NCI-H446 (cell line): ENCODE results near the gene CHML.
A peak's percentile ranks its signal among the peaks of the same experiment; 100 is the strongest.
"Not testable (repeated sequence)": the region's sequence is repeated elsewhere in the genome, so short reads cannot be mapped to it uniquely, and the experiment has no call there.

Experiments
- DNase-seq, 2 experiments: peaks; one replicate each; lab custom pipeline; 2025; lab: John Stamatoyannopoulos, UW

The CHML gene, protein sequence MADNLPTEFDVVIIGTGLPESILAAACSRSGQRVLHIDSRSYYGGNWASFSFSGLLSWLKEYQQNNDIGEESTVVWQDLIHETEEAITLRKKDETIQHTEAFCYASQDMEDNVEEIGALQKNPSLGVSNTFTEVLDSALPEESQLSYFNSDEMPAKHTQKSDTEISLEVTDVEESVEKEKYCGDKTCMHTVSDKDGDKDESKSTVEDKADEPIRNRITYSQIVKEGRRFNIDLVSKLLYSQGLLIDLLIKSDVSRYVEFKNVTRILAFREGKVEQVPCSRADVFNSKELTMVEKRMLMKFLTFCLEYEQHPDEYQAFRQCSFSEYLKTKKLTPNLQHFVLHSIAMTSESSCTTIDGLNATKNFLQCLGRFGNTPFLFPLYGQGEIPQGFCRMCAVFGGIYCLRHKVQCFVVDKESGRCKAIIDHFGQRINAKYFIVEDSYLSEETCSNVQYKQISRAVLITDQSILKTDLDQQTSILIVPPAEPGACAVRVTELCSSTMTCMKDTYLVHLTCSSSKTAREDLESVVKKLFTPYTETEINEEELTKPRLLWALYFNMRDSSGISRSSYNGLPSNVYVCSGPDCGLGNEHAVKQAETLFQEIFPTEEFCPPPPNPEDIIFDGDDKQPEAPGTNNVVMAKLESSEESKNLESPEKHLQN

GRCh38 chr1:241640149-241640866 lies at the start of gene CHML, which contains the start of gene OPN3:
TSS of gene CHML (minus strand) at chr1:241640369. CDS start at chr1:241635766, 4,603 bp downstream.
TSS of gene OPN3 (minus strand) at chr1:241640369. CDS start at chr1:241640254, 115 bp downstream.
- peak; percentile 57 to 96 for DNase-seq

GRCh38 chr1:241688940-241689368 lies 48.8 kb upstream of the CHML start:
- DNase-seq: no peak

GRCh38 chr1:241684108-241684507 lies 43.9 kb upstream of the CHML start:
- DNase-seq: no peak

GRCh38 chr1:241682921-241683320 lies 42.8 kb upstream of the CHML start:
- no peak for DNase-seq

- not testable (repeated sequence) for DNase-seq
Measured at GRCh38 chr1:241681861-241682448, 41.8 kb upstream of the CHML start.

DNA sequence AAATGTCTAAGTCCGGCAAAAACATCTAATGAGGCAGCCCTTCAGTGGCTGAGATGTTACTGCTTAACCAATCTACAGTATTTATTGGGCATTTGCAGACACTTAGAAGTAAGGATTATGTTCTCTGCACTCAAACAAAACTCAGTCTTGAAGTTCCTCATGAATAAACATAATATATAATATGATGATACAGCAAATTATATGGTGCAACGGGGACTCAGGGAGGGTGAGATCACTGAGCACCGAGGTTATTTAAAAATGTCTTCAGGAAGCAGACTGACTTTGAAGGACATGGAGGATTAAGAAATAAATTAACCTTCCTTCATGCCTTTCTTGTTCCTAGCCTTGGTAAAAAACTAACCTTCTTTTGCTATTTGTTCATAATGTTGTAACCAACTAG lies 39.8 kb upstream of the CHML start:
- no peak for DNase-seq

DNA sequence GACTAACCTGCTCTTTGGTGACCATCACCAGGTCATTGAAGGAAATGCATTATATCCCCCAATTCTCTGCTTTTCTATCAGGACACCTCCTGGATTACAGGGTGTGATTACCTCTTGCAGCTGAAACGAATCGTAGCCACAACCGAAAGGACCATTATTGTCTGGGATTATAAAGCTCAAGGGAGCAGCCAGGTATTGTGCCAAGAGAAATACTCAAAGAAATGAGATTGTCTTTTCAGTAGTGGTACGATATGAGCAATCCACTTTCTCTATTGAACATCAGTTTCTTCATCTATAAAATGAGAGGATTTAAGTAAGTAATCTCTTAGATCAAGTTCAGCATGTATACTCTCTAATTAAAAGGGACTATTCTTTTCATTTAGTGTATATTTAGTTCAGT lies 39.2 kb upstream of the CHML start:
- no peak for DNase-seq

DNA sequence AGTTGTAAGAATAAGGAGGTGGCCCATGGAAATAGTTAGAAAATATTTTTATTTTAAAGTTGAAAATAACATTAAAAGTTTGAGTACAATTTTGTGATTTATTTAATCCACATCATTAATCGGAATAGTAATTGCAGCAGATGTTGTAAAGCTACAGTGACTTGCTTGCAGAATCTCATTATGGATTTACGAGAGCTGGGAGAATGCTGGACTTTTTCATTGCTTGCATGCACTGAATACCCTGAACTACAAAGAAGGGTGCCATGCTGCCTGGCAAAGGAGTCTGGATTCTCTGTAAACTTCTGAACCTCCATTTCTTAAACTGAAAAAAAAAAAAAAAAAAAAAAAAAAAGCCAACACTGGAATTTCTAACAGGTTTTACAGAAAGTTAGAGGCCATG lies 38.4 kb upstream of the CHML start:
- DNase-seq: no peak

DNA sequence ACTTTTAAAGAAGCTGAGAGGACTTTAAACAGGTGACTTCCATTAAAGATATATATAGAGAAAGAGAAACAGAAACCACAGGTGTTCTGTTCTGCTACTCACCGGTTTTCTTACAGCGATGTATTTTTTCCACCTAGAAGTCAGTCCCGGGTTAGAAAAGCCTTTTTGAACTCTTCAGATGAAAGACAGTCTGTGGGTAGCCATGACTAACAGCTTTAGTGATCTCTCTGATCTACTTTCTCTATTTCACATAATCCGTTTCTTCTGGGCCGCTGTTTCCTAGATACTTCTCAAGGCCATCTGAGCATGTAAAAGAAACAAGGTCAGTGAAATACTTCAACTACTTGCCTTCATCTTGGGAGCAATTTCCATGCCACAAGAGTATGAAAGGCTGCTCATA lies 37.0 kb upstream of the CHML start:
- no peak for DNase-seq

- DNase-seq: no peak
Measured at GRCh38 chr1:241675983-241676382, 35.8 kb upstream of the CHML start.

DNA sequence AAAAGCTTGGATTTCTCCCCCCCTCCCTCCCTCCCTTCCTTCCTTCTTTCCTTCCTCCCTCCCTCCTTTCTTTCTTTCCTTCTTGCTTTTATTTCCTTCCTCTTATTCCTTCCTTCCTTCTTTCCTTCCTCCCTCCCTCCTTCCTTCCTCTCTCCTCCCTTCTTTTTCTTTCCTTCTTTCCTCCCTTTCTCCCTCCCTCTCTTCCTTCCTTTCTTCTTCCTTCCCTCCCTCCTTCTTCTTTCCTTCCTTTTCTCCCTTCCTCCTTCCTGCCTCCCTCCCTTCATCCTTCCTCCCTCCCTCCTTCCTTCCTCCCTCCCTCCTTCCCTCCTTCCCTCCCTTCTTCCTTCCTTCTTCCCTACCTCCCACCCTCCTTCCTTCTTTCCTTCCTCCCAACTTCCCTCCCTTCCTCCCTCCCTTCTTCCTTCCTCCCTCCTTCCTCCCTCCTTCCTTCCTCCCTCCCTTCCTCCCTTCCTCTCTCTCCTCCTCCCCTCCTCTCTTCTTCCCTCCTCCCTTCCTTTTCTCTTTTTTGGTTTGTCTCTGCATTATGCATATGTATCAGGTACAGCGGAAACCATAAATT lies 34.7 kb upstream of the CHML start:
- no peak for DNase-seq

DNA sequence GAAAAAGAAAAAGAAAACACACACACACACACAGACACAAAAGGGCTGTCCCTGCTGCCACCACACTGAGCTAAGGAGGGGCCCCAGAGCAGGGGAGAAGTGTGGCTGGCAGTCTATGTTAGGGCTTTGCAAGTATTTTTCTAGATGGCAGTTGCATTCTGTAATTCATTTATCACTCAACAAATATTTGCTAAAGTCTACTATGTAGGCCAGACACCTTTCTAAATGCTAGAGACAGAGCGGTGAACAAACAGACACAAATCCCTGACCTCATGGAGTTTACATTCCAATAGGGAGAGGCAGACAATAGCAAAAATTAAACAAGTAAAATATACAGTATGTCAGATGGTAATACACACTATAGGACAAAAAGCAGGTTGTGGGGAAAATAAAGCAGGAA lies 32.1 kb upstream of the CHML start:
- no peak for DNase-seq

DNA sequence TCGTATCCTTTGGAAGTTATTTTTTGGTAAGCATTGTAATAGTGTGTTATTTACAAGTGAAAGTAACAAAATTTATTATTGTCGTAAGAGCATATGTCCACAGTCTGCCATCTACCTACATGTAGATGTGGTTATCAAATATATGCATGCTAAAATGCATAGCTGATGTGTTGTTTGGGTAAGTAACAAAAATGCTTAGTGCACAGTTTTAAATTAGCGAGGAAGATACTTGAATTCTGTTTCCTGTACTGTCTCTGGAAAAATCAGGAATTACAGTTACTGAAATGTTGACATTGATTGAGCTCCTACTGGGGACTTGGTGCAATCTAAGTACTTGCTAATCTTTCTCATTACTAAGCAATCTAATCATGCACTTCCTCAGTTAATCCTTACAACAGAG lies 26.2 kb upstream of the CHML start:
- DNase-seq: no peak

- DNase-seq: no peak
Measured at GRCh38 chr1:241660424-241660972, 20.3 kb upstream of the CHML start.

GRCh38 chr1:241659016-241659415 lies 18.8 kb upstream of the CHML start:
- not testable (repeated sequence) for DNase-seq

- DNase-seq: no peak
Measured at GRCh38 chr1:241658081-241658793, 18.1 kb upstream of the CHML start.

DNA sequence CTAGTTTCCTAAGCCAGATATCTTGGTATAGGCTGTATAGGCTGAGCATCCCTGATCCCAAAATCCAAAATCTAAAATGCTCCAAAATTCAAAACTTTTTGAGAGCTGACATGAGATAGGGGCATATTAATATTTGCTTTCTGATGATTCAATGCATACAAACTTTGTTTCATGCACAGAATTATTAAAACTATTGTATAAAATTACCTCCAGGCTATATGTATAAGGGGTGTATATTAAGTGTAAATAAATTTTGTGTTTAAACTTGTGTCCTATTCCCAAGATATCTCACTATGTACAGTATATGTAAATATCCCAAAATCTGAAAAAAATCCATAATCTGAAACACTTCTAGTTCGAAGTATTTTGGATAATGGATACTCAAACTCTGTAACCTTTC lies 14.5 kb upstream of the CHML start:
- DNase-seq: no peak

GRCh38 chr1:241654019-241654418 lies 13.8 kb upstream of the CHML start:
- DNase-seq: no peak

DNA sequence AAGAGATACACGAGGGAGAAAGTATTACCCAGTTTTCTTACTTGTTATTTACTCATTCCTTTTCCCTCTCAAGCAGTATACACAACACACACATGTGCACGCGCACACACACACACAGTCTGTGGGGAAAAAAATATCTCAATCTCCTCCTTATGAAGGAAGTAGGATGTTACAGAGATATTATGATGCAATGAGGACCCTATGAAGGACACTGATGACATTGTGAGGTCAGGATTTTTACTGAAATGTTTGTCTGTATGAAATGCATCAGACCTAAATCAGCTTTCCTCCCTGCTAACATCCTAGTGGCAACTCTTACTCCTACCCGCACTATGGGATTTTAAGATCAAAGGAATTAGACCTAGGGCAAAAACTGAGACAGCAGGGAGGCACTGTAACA lies 11.8 kb upstream of the CHML start, which contains the start of gene WDR64:
Gene WDR64, plus strand, starts transcription at position 270 of the 400 bp plus-strand sequence. CDS start 204 bp downstream, outside the sequence.
- DNase-seq: no peak

DNA sequence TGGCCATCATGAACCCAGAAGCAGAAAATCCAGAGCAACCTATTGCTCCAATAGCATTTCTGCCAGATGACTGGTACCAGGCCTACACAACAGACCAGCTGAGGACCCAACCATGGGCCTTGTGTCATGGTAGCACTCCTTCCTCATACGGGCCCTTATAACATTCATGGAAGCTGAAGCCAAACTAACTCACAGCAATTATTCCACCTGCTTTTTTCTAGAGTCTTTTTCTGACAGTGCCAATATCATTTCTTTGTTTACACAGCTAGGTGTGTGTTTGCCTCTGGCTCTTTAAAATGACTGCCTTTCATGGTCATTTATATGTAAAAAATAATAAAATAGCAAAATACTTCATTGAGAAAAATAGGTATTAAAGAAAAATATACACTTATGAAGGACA lies 8.0 kb upstream of the CHML start:
- DNase-seq: no peak

- DNase-seq: no peak
Measured at GRCh38 chr1:241647658-241648057, 7.5 kb upstream of the CHML start.
